MCF 10A (cell line): ENCODE results near the gene INTS15. TPM values are rescaled to one million over a fixed set of nuclear protein-coding genes. Genes with fewer than 3 reads are reported as not detected.

Experiments
- BruUV-seq: library from RNA; stranded (reverse); fragments of 400-500 nt; replicated peaks from 2 replicates; lab custom pipeline; 2021; lab: Mats Ljungman, UMichigan
- CTCF ChIA-PET: fragments of 300-600 bp; sonication (Branson Sonifier 250); formaldehyde crosslinking; extraction: SDS; loops from one replicate; lab custom pipeline; 2021; ENCODE audit warnings: antibody characterized with exemption, inconsistent platforms; lab: Yijun Ruan, JAX
- POLR2A ChIA-PET: fragments of 300-600, 350-650 bp; sonication (Branson Sonifier 250); formaldehyde crosslinking; extraction: SDS; loops from one replicate; lab custom pipeline; 2020; ENCODE audit warnings: antibody characterized with exemption, inconsistent platforms; lab: Yijun Ruan, JAX
- DNase-seq: peaks from one replicate; pipeline ENCODE4 v3.0.0-alpha.2; 2018; ENCODE audit not compliant: unreplicated experiment
- H3K27ac Mint-ChIP-seq: one replicate; pipeline ENCODE4 v1.8.0; 2022; ENCODE audit warnings: mild to moderate bottlenecking, low read depth, mixed read lengths; ENCODE audit not compliant: unreplicated experiment
- H3K27me3 Mint-ChIP-seq: one replicate; pipeline ENCODE4 v1.8.0; 2022; ENCODE audit warnings: mixed read lengths; ENCODE audit not compliant: insufficient read depth, unreplicated experiment
- H3K36me3 Mint-ChIP-seq: one replicate; pipeline ENCODE4 v1.8.0; 2022; ENCODE audit warnings: mild to moderate bottlenecking, moderate library complexity, mixed read lengths; ENCODE audit not compliant: insufficient read depth, unreplicated experiment
- H3K4me1 Mint-ChIP-seq: one replicate; pipeline ENCODE4 v1.8.0; 2022; ENCODE audit warnings: mixed read lengths; ENCODE audit not compliant: insufficient read depth, unreplicated experiment
- H3K4me3 Mint-ChIP-seq: one replicate; pipeline ENCODE4 v1.8.0; 2022; ENCODE audit warnings: mild to moderate bottlenecking, moderate library complexity, mixed read lengths; ENCODE audit not compliant: unreplicated experiment
- H3K9me3 Mint-ChIP-seq: one replicate; pipeline ENCODE4 v1.8.0; 2022; ENCODE audit warnings: mixed read lengths; ENCODE audit not compliant: unreplicated experiment
- intact Hi-C: fragments of 100-400 bp; cut with micrococcal nuclease; formaldehyde crosslinking; loops from 2 replicates; pipeline ENCODE4 v1.14.1; 2022
- total RNA-seq: library from RNA; stranded (reverse); gene quantifications from 2 replicates; pipeline ENCODE4 v1.2.3, GENCODE V29; 2022
- TF ChIP-seq, protein P1 (sequence below): fragments of 200-600 bp; IDR thresholded peaks from one replicate; pipeline ENCODE4 v1.8.0; 2022; ENCODE audit warnings: antibody characterized with exemption, mild to moderate bottlenecking; ENCODE audit not compliant: unreplicated experiment

Gene INTS15
- total RNA-seq, 1 experiment from 2014 or later: 26.5 TPM

GRCh38 chr7:6554848-6555247 lies 35.0 kb upstream of the INTS15 start:
- BruUV-seq: no TSS peak
- DNase-seq: no peak
- intact Hi-C loops: no loop called here
- Mint-ChIP-seq H3K9me3 (no peaks in the 10 kb centered on the region), H3K4me1 (no peaks in the 10 kb centered on the region), H3K36me3 (no peaks in the 10 kb centered on the region), H3K27ac (no peak overlapping the region), H3K4me3 (no peak overlapping the region), H3K27me3 (no peaks in the 10 kb centered on the region)
- POLR2A ChIA-PET: no interaction called here
- CTCF ChIA-PET: interaction anchor here (1.1 kb wide), 1 partner anchor 28 kb away, joined by 3 read pairs; no protein-coding TSS in a partner anchor
- TF ChIP-seq, protein P1, sequence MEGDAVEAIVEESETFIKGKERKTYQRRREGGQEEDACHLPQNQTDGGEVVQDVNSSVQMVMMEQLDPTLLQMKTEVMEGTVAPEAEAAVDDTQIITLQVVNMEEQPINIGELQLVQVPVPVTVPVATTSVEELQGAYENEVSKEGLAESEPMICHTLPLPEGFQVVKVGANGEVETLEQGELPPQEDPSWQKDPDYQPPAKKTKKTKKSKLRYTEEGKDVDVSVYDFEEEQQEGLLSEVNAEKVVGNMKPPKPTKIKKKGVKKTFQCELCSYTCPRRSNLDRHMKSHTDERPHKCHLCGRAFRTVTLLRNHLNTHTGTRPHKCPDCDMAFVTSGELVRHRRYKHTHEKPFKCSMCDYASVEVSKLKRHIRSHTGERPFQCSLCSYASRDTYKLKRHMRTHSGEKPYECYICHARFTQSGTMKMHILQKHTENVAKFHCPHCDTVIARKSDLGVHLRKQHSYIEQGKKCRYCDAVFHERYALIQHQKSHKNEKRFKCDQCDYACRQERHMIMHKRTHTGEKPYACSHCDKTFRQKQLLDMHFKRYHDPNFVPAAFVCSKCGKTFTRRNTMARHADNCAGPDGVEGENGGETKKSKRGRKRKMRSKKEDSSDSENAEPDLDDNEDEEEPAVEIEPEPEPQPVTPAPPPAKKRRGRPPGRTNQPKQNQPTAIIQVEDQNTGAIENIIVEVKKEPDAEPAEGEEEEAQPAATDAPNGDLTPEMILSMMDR: no peak

GRCh38 chr7:6556196-6556595 lies 33.6 kb upstream of the INTS15 start:
- DNase-seq: peak; percentile 12
- H3K27me3 Mint-ChIP-seq: no peaks in the 10 kb centered on the region

GRCh38 chr7:6558837-6559236 lies 31.0 kb upstream of the INTS15 start:
- intact Hi-C loops: loop anchor here (2.0 kb wide), 1 partner anchor 42 kb away; no protein-coding TSS in a partner anchor
- H3K4me1 Mint-ChIP-seq: no peaks in the 10 kb centered on the region
- POLR2A ChIA-PET: interaction anchor here (1.4 kb wide), 1 partner anchor 32 kb away, joined by 5 read pairs; no protein-coding TSS in a partner anchor
- H3K36me3 Mint-ChIP-seq: no peaks in the 10 kb centered on the region
- H3K27ac Mint-ChIP-seq: no peak overlapping the region
- CTCF ChIA-PET: interaction anchor here (0.6 to 1.8 kb wide), 9 partner anchors 16 to 1517 kb away, joined by 3 to 12 read pairs (median 4); no protein-coding TSS in a partner anchor
- H3K27me3 Mint-ChIP-seq: no peaks in the 10 kb centered on the region
- no peaks in the 10 kb centered on the region for H3K9me3 Mint-ChIP-seq
- DNase-seq: peak; percentile 65
- no peak overlapping the region for H3K4me3 Mint-ChIP-seq
- TF ChIP-seq, protein P1: peak; percentile 25
- no TSS peak for BruUV-seq

More at GRCh38 chr7:6556196-6556595, 33.6 kb upstream of the INTS15 start:
- intact Hi-C loops: no loop called here
- CTCF ChIA-PET: interaction anchor here (0.7 kb wide), 1 partner anchor 301 kb away, joined by 3 read pairs; no protein-coding TSS in a partner anchor
- Mint-ChIP-seq H3K4me1 (no peaks in the 10 kb centered on the region), H3K36me3 (no peaks in the 10 kb centered on the region), H3K4me3 (no peak overlapping the region), H3K9me3 (no peaks in the 10 kb centered on the region), H3K27ac (no peak overlapping the region)
- POLR2A ChIA-PET: no interaction called here
- BruUV-seq: no TSS peak
- TF ChIP-seq, protein P1: no peak

DNA sequence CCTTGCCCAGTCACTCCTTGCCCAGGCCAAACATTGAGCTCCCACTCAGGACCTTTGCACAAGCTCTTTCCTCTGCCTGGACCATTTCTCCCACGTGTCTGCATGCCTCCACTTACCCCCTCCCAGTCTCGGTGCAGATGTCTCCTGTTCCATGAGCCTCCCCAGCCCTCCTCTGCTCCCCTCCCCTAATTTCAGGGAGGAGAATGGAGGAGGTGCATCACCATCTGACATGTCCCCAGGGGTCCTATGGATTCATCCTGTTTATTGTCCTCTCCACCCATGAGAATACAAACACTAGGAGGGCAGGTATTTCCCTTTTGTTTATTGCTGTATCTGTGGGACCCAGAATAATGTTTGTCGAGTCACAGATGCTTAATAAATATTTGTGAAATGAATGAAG lies 29.9 kb upstream of the INTS15 start:
- Mint-ChIP-seq H3K27ac (no peak overlapping the region), H3K27me3 (no peaks in the 10 kb centered on the region), H3K9me3 (no peaks in the 10 kb centered on the region), H3K4me1 (no peaks in the 10 kb centered on the region), H3K4me3 (no peak overlapping the region), H3K36me3 (no peaks in the 10 kb centered on the region)
- DNase-seq: no peak
- no TSS peak for BruUV-seq
- CTCF ChIA-PET: interaction anchor here (0.7 to 1.8 kb wide), 3 partner anchors 15 to 223 kb away, joined by 4 to 12 read pairs (median 8); no protein-coding TSS in a partner anchor
- POLR2A ChIA-PET: no interaction called here
- TF ChIP-seq, protein P1: no peak
- intact Hi-C loops: loop anchor here (2.0 kb wide), 1 partner anchor 43 kb away; no protein-coding TSS in a partner anchor
